Sigmoid colon (tissue), 4 donors: ENCODE results near the gene GPR55.

ENCODE experiments used
- EP300 ChIP-seq, 4 donors: sonication (generic); formaldehyde crosslinking; IDR thresholded peaks; one replicate each; pipeline ENCODE4 v1.6.1; 2017; ENCODE audit warnings: antibody characterized with exemption in 4 of 4
- POLR2AphosphoS5 ChIP-seq, 4 donors: sonication (generic); formaldehyde crosslinking; IDR thresholded peaks; one replicate each; pipeline ENCODE4 v1.6.1; 2017; ENCODE audit warnings: antibody characterized with exemption in 4 of 4
- TF ChIP-seq, protein P1 (sequence below), 4 experiments: fragments of 450-650 bp in 3 of 4; fragments of 200-600 bp in 1 of 4; IDR thresholded peaks; one replicate each; pipeline ENCODE4 v1.5.1; 2016 to 2019; ENCODE audit warnings: antibody characterized with exemption in 4 of 4, mild to moderate bottlenecking in 3 of 4, moderate library complexity in 2 of 4

GRCh38 chr2:230870544-230871360 is 54.3 kb downstream of the GPR55 start:
- no peak for TF ChIP-seq EP300 (IDR thresholded peaks at IDR 0.05)
- TF ChIP-seq, protein P1, sequence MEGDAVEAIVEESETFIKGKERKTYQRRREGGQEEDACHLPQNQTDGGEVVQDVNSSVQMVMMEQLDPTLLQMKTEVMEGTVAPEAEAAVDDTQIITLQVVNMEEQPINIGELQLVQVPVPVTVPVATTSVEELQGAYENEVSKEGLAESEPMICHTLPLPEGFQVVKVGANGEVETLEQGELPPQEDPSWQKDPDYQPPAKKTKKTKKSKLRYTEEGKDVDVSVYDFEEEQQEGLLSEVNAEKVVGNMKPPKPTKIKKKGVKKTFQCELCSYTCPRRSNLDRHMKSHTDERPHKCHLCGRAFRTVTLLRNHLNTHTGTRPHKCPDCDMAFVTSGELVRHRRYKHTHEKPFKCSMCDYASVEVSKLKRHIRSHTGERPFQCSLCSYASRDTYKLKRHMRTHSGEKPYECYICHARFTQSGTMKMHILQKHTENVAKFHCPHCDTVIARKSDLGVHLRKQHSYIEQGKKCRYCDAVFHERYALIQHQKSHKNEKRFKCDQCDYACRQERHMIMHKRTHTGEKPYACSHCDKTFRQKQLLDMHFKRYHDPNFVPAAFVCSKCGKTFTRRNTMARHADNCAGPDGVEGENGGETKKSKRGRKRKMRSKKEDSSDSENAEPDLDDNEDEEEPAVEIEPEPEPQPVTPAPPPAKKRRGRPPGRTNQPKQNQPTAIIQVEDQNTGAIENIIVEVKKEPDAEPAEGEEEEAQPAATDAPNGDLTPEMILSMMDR (IDR thresholded peaks at IDR 0.05) = no peak
- no peak for TF ChIP-seq POLR2AphosphoS5 (IDR thresholded peaks at IDR 0.05)
